Measurements from ENCODE around the gene RAPGEF4.

Gene RAPGEF4

GRCh38 chr2:172849519-172850217, 114.0 kb downstream of the RAPGEF4 start:
- no peak for ATAC-seq (ENCODE audit: insufficient read depth, low read depth)
- H3K4me1 ChIP-seq (ENCODE audit: insufficient read depth, low read length), result no peaks in the 10 kb centered on the region
- no peak for DNase-seq

GRCh38 chr2:172855588-172855987, 119.9 kb downstream of the RAPGEF4 start:
- no peak overlapping the region for H3K4me3 ChIP-seq (ENCODE audit: low read depth in 1 of 2, low read length in 2 of 2)
- H2AFZ ChIP-seq (ENCODE audit: low read depth, low read length), result no peak overlapping the region
- H3K27me3 ChIP-seq (ENCODE audit: insufficient read depth, low read length, poor library complexity), result no peaks in the 10 kb centered on the region
- no peaks in the 10 kb centered on the region for H3K36me3 ChIP-seq (ENCODE audit: insufficient read depth, low read length)
- H3K9ac ChIP-seq (ENCODE audit: low read depth, low read length), result no peak overlapping the region
- no peaks in the 10 kb centered on the region for H3K9me3 ChIP-seq (ENCODE audit: insufficient read depth, low read length, severe bottlenecking)
- no peaks in the 10 kb centered on the region for H3K4me1 ChIP-seq (ENCODE audit: insufficient read depth, low read length)
- no peaks in the 10 kb centered on the region for H3K79me2 ChIP-seq (ENCODE audit: insufficient read depth, low read length)
- no peak overlapping the region for H3K4me2 ChIP-seq (ENCODE audit: insufficient read depth, low read length)
- ATAC-seq (ENCODE audit: insufficient read depth, low read depth) (no peak), DNase-seq (no peak)
- no peaks in the 10 kb centered on the region for H4K20me1 ChIP-seq (ENCODE audit: insufficient read depth, low read length)
- TF ChIP-seq EZH2 (IDR thresholded peaks at IDR 0.05; ENCODE audit: borderline replicate concordance, low read depth, low read length, severe bottlenecking) (no peak), CTCF (IDR thresholded peaks at IDR 0.05; ENCODE audit: borderline replicate concordance, extremely low read depth, low read length, poor library complexity, severe bottlenecking) (no peak)
- H3K27ac ChIP-seq (ENCODE audit: low read length), result no peak overlapping the region

More at GRCh38 chr2:172849519-172850217, 114.0 kb downstream of the RAPGEF4 start:
- H3K36me3 ChIP-seq (ENCODE audit: insufficient read depth, low read length), result no peaks in the 10 kb centered on the region
- no peak overlapping the region for H2AFZ ChIP-seq (ENCODE audit: low read depth, low read length)
- H3K79me2 ChIP-seq (ENCODE audit: insufficient read depth, low read length), result no peaks in the 10 kb centered on the region
- no peaks in the 10 kb centered on the region for H3K27me3 ChIP-seq (ENCODE audit: insufficient read depth, low read length, poor library complexity)
- no peak overlapping the region for H3K27ac ChIP-seq (ENCODE audit: low read length)
- no peak overlapping the region for H3K9ac ChIP-seq (ENCODE audit: low read depth, low read length)
- TF ChIP-seq CTCF (IDR thresholded peaks at IDR 0.05; ENCODE audit: borderline replicate concordance, extremely low read depth, low read length, poor library complexity, severe bottlenecking), result no peak
- TF ChIP-seq EZH2 (IDR thresholded peaks at IDR 0.05; ENCODE audit: borderline replicate concordance, low read depth, low read length, severe bottlenecking), result no peak
- no peak overlapping the region for H3K4me3 ChIP-seq (ENCODE audit: low read depth in 1 of 2, low read length in 2 of 2)
- no peak overlapping the region for H3K4me2 ChIP-seq (ENCODE audit: insufficient read depth, low read length)
- no peaks in the 10 kb centered on the region for H4K20me1 ChIP-seq (ENCODE audit: insufficient read depth, low read length)
- H3K9me3 ChIP-seq (ENCODE audit: insufficient read depth, low read length, severe bottlenecking), result no peaks in the 10 kb centered on the region

- Histone ChIP-seq H3K27ac (ENCODE audit: low read length) (no peak overlapping the region), H3K4me2 (ENCODE audit: insufficient read depth, low read length) (no peak overlapping the region), H3K27me3 (ENCODE audit: insufficient read depth, low read length, poor library complexity) (no peaks in the 10 kb centered on the region), H3K79me2 (ENCODE audit: insufficient read depth, low read length) (no peaks in the 10 kb centered on the region), H3K9ac (ENCODE audit: low read depth, low read length) (no peak overlapping the region), H3K36me3 (ENCODE audit: insufficient read depth, low read length) (no peaks in the 10 kb centered on the region), H2AFZ (ENCODE audit: low read depth, low read length) (no peak overlapping the region), H3K4me1 (ENCODE audit: insufficient read depth, low read length) (no peaks in the 10 kb centered on the region), H3K4me3 (ENCODE audit: low read depth in 1 of 2, low read length in 2 of 2) (no peak overlapping the region), H3K9me3 (ENCODE audit: insufficient read depth, low read length, severe bottlenecking) (no peaks in the 10 kb centered on the region), H4K20me1 (ENCODE audit: insufficient read depth, low read length) (no peaks in the 10 kb centered on the region)
- TF ChIP-seq CTCF (IDR thresholded peaks at IDR 0.05; ENCODE audit: borderline replicate concordance, extremely low read depth, low read length, poor library complexity, severe bottlenecking), result no peak
- TF ChIP-seq EZH2 (IDR thresholded peaks at IDR 0.05; ENCODE audit: borderline replicate concordance, low read depth, low read length, severe bottlenecking), result no peak
- DNase-seq (no peak), ATAC-seq (ENCODE audit: insufficient read depth, low read depth) (no peak)
Measured at GRCh38 chr2:172856606-172857005, 121.0 kb downstream of the RAPGEF4 start.

All from DND-41 (cell line).